ENCODE measurements around the gene ATXN1. TPM values are rescaled to one million over a fixed set of nuclear protein-coding genes. Genes with fewer than 3 reads are reported as not detected.
"Not testable (repeated sequence)": the region's sequence is repeated elsewhere in the genome, so short reads cannot be mapped to it uniquely, and the experiment has no call there.

ATXN1 gene
- total RNA-seq, 1 donor from 2014 or later: 59.8 TPM

GRCh38 chr6:16712255-16712930 is 48.9 kb downstream of the ATXN1 start:
- DNase-seq (no peak), ATAC-seq (ENCODE audit: low read depth) (peak; percentile 84)
- ChIA-PET POLR2A (interaction anchor here (1.0 to 2.3 kb wide), 14 partner anchors 13 to 308 kb away, joined by 3 to 14 read pairs (median 6); partner anchors contain the start of gene ATXN1), CTCF (interaction anchor here (0.8 to 2.6 kb wide), 9 partner anchors 14 to 381 kb away, joined by 3 to 15 read pairs (median 3); partner anchors contain the start of gene ATXN1)
- Mint-ChIP-seq H3K36me3 (ENCODE audit: low read depth) (no peaks in the 10 kb centered on the region), H3K4me3 (peak overlapping the region; percentile 75), H3K27ac (peak overlapping the region; percentile 94), H3K27me3 (no peaks in the 10 kb centered on the region), H3K9me3 (no peaks in the 10 kb centered on the region), H3K4me1 (peaks cover 32% of the 10 kb centered on the region)
- TF ChIP-seq, protein P1, sequence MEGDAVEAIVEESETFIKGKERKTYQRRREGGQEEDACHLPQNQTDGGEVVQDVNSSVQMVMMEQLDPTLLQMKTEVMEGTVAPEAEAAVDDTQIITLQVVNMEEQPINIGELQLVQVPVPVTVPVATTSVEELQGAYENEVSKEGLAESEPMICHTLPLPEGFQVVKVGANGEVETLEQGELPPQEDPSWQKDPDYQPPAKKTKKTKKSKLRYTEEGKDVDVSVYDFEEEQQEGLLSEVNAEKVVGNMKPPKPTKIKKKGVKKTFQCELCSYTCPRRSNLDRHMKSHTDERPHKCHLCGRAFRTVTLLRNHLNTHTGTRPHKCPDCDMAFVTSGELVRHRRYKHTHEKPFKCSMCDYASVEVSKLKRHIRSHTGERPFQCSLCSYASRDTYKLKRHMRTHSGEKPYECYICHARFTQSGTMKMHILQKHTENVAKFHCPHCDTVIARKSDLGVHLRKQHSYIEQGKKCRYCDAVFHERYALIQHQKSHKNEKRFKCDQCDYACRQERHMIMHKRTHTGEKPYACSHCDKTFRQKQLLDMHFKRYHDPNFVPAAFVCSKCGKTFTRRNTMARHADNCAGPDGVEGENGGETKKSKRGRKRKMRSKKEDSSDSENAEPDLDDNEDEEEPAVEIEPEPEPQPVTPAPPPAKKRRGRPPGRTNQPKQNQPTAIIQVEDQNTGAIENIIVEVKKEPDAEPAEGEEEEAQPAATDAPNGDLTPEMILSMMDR (IDR thresholded peaks at IDR 0.05): no peak
- intact Hi-C loops (cut with micrococcal nuclease): loop anchor here (1.0 to 5.0 kb wide), 10 partner anchors 12 to 475 kb away; partner anchors contain the start of genes ATXN1 and GMPR

DNA sequence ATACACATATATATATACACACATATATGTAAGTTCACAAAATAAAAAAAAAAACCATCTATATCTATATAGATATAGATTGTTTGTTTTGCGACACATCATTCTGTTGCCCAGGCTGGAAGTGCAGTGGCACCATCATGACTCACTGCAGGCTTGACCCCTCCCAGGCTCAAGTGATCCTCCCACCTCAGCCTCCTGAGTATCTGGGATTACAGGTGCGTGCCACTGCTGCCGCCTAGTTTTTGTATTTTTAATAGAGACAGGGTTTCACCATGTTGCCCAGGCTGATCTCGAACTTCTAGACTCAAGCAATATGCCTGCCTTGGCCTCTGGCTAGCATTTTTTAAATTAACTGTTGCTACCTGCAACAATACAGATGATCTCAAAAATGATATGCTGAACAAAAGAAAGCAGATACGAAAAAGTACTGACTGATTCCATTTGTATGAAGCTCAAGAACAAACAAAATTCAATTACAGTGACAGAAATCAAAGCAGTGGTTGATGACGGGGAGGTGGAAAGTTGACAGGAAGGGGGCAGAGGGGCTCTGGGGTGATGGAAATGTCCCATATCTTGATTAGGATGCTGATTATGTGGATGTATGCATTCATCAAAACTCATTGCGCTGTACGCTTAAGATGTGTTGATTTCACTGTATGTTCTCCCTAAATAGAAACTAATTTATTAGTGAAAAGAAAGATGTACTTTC is 49.6 kb downstream of the ATXN1 start:
- ChIA-PET CTCF (interaction anchor here (2.4 to 2.6 kb wide), 2 partner anchors 51 to 198 kb away, joined by 14 to 15 read pairs; partner anchors contain the start of gene ATXN1), POLR2A (interaction anchor here (1.0 to 2.3 kb wide), 8 partner anchors 13 to 307 kb away, joined by 3 to 14 read pairs (median 6); partner anchors contain the start of gene ATXN1)
- Mint-ChIP-seq H3K36me3 (ENCODE audit: low read depth) (no peaks in the 10 kb centered on the region), H3K4me3 (peak overlapping the region; percentile 75), H3K27me3 (no peaks in the 10 kb centered on the region), H3K27ac (peak overlapping the region; percentile 94), H3K4me1 (peaks cover 39% of the 10 kb centered on the region), H3K9me3 (no peaks in the 10 kb centered on the region)
- no peak for DNase-seq
- ATAC-seq (ENCODE audit: low read depth): peak; percentile 2
- intact Hi-C loops (cut with micrococcal nuclease): loop anchor here (1.0 to 5.0 kb wide), 10 partner anchors 11 to 474 kb away; partner anchors contain the start of genes ATXN1 and GMPR
- TF ChIP-seq, protein P1 (IDR thresholded peaks at IDR 0.05): no peak

DNA sequence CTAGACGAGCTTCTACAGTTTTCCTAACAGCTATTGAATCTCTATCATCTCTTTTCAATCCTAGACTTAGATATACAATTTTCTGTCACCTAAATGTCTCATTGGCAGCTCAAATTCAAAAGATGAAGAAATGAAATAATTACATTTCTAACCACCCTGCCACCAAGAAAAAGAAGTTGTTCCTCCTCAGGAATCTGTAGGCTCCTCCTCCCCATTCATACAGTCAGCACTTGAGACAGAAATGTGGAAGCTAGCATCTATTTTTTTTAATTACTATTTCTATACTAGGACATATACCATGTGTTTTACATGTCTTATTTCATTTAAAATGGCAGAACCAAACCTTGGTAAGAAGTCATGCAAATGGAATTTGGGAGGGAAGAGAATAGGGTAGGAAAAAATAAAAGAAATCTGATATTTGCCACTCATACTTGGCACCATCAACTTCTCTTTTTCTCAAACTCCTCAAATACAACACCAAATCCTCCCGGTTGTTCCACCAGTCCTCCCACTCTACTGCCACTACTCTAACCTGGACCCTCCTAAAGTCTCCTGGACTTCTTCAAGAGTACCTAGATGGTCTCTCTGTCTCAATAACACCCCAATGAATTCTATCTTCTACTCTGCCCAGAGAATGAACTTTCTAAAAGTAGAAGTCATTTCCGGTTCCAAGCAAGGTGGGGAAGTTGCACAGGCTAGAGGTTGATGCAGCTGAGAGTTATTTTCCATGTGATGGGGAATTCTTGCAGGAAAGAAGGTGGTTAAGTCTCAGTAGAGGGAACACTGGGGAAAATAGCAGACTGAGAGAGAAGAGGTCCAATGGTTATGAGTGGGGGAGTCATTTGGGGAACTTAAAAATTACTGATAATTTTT is 54.1 kb downstream of the ATXN1 start:
- H3K4me3 Mint-ChIP-seq: no peak overlapping the region
- peaks cover 6% of the 10 kb centered on the region for H3K27me3 Mint-ChIP-seq
- H3K36me3 Mint-ChIP-seq (ENCODE audit: low read depth): no peaks in the 10 kb centered on the region
- TF ChIP-seq, protein P1 (IDR thresholded peaks at IDR 0.05): no peak
- H3K27ac Mint-ChIP-seq: peak overlapping the region; percentile 76
- no peaks in the 10 kb centered on the region for H3K9me3 Mint-ChIP-seq
- DNase-seq (no peak), ATAC-seq (ENCODE audit: low read depth) (no peak)
- POLR2A ChIA-PET: interaction anchor here (1.0 to 1.1 kb wide), 3 partner anchors 52 to 55 kb away, joined by 3 to 6 read pairs (median 4); partner anchors contain the start of gene ATXN1
- intact Hi-C loops (cut with micrococcal nuclease): no loop called here
- CTCF ChIA-PET: no interaction called here
- peaks cover 46% of the 10 kb centered on the region for H3K4me1 Mint-ChIP-seq

GRCh38 chr6:16706491-16706890 is 54.8 kb downstream of the ATXN1 start:
- intact Hi-C loops (cut with micrococcal nuclease); H3K27ac Mint-ChIP-seq; H3K36me3 Mint-ChIP-seq (ENCODE audit: low read depth); H3K4me3 Mint-ChIP-seq; H3K9me3 Mint-ChIP-seq; H3K27me3 Mint-ChIP-seq; DNase-seq; CTCF ChIA-PET; ATAC-seq (ENCODE audit: low read depth): not testable (repeated sequence)
- peaks cover 43% of the 10 kb centered on the region for H3K4me1 Mint-ChIP-seq
- POLR2A ChIA-PET: interaction anchor here (1.0 to 1.1 kb wide), 2 partner anchors 53 to 55 kb away, joined by 4 to 6 read pairs; partner anchors contain the start of gene ATXN1

- CTCF ChIA-PET: no interaction called here
- TF ChIP-seq, protein P1 (IDR thresholded peaks at IDR 0.05): no peak
- H3K9me3 Mint-ChIP-seq: no peaks in the 10 kb centered on the region
- no peak for ATAC-seq (ENCODE audit: low read depth)
- intact Hi-C loops (cut with micrococcal nuclease): no loop called here
- no peak overlapping the region for H3K27ac Mint-ChIP-seq
- H3K27me3 Mint-ChIP-seq: peaks cover 6% of the 10 kb centered on the region
- DNase-seq: no peak
- H3K36me3 Mint-ChIP-seq (ENCODE audit: low read depth): no peaks in the 10 kb centered on the region
- peaks cover 44% of the 10 kb centered on the region for H3K4me1 Mint-ChIP-seq
- POLR2A ChIA-PET: no interaction called here
- no peak overlapping the region for H3K4me3 Mint-ChIP-seq
These were observed 55.2 kb downstream of the ATXN1 start for GRCh38 chr6:16706029-16706428.

Measured in activated B cell treated with CpG ODN at 0.5 μM for 24 hours (primary cell).